ENCODE measurements around the gene LTF. TPM values are rescaled to one million over a fixed set of nuclear protein-coding genes. Genes with fewer than 3 reads are reported as not detected.

The LTF gene
- total RNA-seq, 2 experiments from 2014 or later = not detected

GRCh38 chr3:46397111-46397510 lies 67.6 kb downstream of the LTF start:
- no peak overlapping the region for H2AFZ ChIP-seq (ENCODE audit: low read length)
- no peaks in the 10 kb centered on the region for H3K4me1 ChIP-seq (ENCODE audit: insufficient read depth, low read length, poor library complexity, severe bottlenecking)
- no TSS peak for BruUV-seq (replicated peaks)
- no peak for TF ChIP-seq EZH2phosphoT487 (IDR thresholded peaks at IDR 0.05; ENCODE audit: borderline replicate concordance, low read depth, low read length)
- no peak for TF ChIP-seq CTCF (conservative IDR thresholded peaks at IDR 0.05; ENCODE audit: low read length)
- CTCF ChIA-PET (ENCODE audit: unreplicated experiment) = no interaction called here
- no peak overlapping the region for H3K27ac ChIP-seq (ENCODE audit: low read depth, low read length, poor library complexity, severe bottlenecking)
- H3K9me2 ChIP-seq (ENCODE audit: insufficient read depth, low read length) = no peaks in the 10 kb centered on the region
- no peak for DNase-seq (ENCODE audit: low spot score)
- intact Hi-C loops (cut with micrococcal nuclease; ENCODE audit: unreplicated experiment) = no loop called here
- POLR2A ChIA-PET = interaction anchor here (2.2 kb wide), 1 partner anchor 14 kb away, joined by 7 read pairs; no protein-coding TSS in a partner anchor
- H3K79me2 ChIP-seq (ENCODE audit: insufficient read depth, low read depth, low read length) = no peaks in the 10 kb centered on the region
- no peaks in the 10 kb centered on the region for H3K36me3 ChIP-seq (ENCODE audit: insufficient read depth, low read length)
- no peaks in the 10 kb centered on the region for H4K20me1 ChIP-seq (ENCODE audit: insufficient read depth, low read length)
- H3K4me3 ChIP-seq (ENCODE audit: low read depth, low read length, poor library complexity, severe bottlenecking) = no peak overlapping the region
- H3K4me2 ChIP-seq (ENCODE audit: low read length) = no peak overlapping the region
- no peaks in the 10 kb centered on the region for H3K9me3 ChIP-seq (ENCODE audit: low read length)

GRCh38 chr3:46395766-46396530 lies 68.8 kb downstream of the LTF start:
- intact Hi-C loops (cut with micrococcal nuclease; ENCODE audit: unreplicated experiment) = no loop called here
- no peaks in the 10 kb centered on the region for H3K9me2 ChIP-seq (ENCODE audit: insufficient read depth, low read length)
- POLR2A ChIA-PET = no interaction called here
- CTCF ChIA-PET (ENCODE audit: unreplicated experiment) = no interaction called here
- TF ChIP-seq CTCF (conservative IDR thresholded peaks at IDR 0.05; ENCODE audit: low read length) (no peak), EZH2phosphoT487 (IDR thresholded peaks at IDR 0.05; ENCODE audit: borderline replicate concordance, low read depth, low read length) (no peak)
- no peak overlapping the region for H3K27ac ChIP-seq (ENCODE audit: low read depth, low read length, poor library complexity, severe bottlenecking)
- no peak overlapping the region for H3K4me2 ChIP-seq (ENCODE audit: low read length)
- no TSS peak for BruUV-seq (replicated peaks)
- no peak overlapping the region for H3K4me3 ChIP-seq (ENCODE audit: low read depth, low read length, poor library complexity, severe bottlenecking)
- no peaks in the 10 kb centered on the region for H3K79me2 ChIP-seq (ENCODE audit: insufficient read depth, low read depth, low read length)
- no peaks in the 10 kb centered on the region for H3K36me3 ChIP-seq (ENCODE audit: insufficient read depth, low read length)
- DNase-seq (ENCODE audit: low spot score) = no peak
- no peaks in the 10 kb centered on the region for H3K9me3 ChIP-seq (ENCODE audit: low read length)
- no peak overlapping the region for H2AFZ ChIP-seq (ENCODE audit: low read length)
- no peaks in the 10 kb centered on the region for H3K4me1 ChIP-seq (ENCODE audit: insufficient read depth, low read length, poor library complexity, severe bottlenecking)
- no peaks in the 10 kb centered on the region for H4K20me1 ChIP-seq (ENCODE audit: insufficient read depth, low read length)

- Histone ChIP-seq H3K27ac (ENCODE audit: low read depth, low read length, poor library complexity, severe bottlenecking) (no peak overlapping the region), H3K4me2 (ENCODE audit: low read length) (no peak overlapping the region), H3K9me2 (ENCODE audit: insufficient read depth, low read length) (no peaks in the 10 kb centered on the region), H3K36me3 (ENCODE audit: insufficient read depth, low read length) (no peaks in the 10 kb centered on the region), H4K20me1 (ENCODE audit: insufficient read depth, low read length) (no peaks in the 10 kb centered on the region), H2AFZ (ENCODE audit: low read length) (no peak overlapping the region), H3K79me2 (ENCODE audit: insufficient read depth, low read depth, low read length) (no peaks in the 10 kb centered on the region), H3K9me3 (ENCODE audit: low read length) (no peaks in the 10 kb centered on the region), H3K4me1 (ENCODE audit: insufficient read depth, low read length, poor library complexity, severe bottlenecking) (no peaks in the 10 kb centered on the region), H3K4me3 (ENCODE audit: low read depth, low read length, poor library complexity, severe bottlenecking) (no peak overlapping the region)
- TF ChIP-seq CTCF (conservative IDR thresholded peaks at IDR 0.05; ENCODE audit: low read length) (peak; percentile 48), EZH2phosphoT487 (IDR thresholded peaks at IDR 0.05; ENCODE audit: borderline replicate concordance, low read depth, low read length) (no peak)
- no TSS peak for BruUV-seq (replicated peaks)
- no peak for DNase-seq (ENCODE audit: low spot score)
- ChIA-PET CTCF (ENCODE audit: unreplicated experiment) (no interaction called here), POLR2A (no interaction called here)
- intact Hi-C loops (cut with micrococcal nuclease; ENCODE audit: unreplicated experiment) = no loop called here
Observed at GRCh38 chr3:46395210-46395661, 69.5 kb downstream of the LTF start.
